ENCODE results near the gene TUBGCP2.
A peak's percentile ranks its signal among the peaks of the same experiment; 100 is the strongest.
"Not testable (repeated sequence)": the region's sequence is repeated elsewhere in the genome, so short reads cannot be mapped to it uniquely, and the experiment has no call there.

Gene TUBGCP2

GRCh38 chr10:133324857-133325260 is 16.2 kb upstream of the TUBGCP2 start:
- no peaks in the 10 kb centered on the region for H3K79me2 ChIP-seq (ENCODE audit: insufficient read depth, low read length)
- no peaks in the 10 kb centered on the region for H3K36me3 ChIP-seq (ENCODE audit: low read length)
- no peak overlapping the region for H2AFZ ChIP-seq (ENCODE audit: low read depth, low read length, severe bottlenecking)
- H3K4me2 ChIP-seq (ENCODE audit: low read depth, low read length, poor library complexity, severe bottlenecking): peak overlapping the region; percentile 20
- 0 out of 2 replicates have a peak, but pooled peaks cover 5% of the 10 kb centered on the region for H3F3A ChIP-seq (ENCODE audit: insufficient read depth)
- H3K27ac ChIP-seq (ENCODE audit: low read depth, low read length): no peak overlapping the region
- no peaks in the 10 kb centered on the region for H3K9me3 ChIP-seq (ENCODE audit: insufficient read depth, low read length)
- no peaks in the 10 kb centered on the region for H4K20me1 ChIP-seq (ENCODE audit: low read depth, low read length)
- H3K4me3 ChIP-seq (ENCODE audit: insufficient read depth, low read length, poor library complexity, severe bottlenecking): no peak overlapping the region
- no peaks in the 10 kb centered on the region for H3K9me2 ChIP-seq (replicated peaks; ENCODE audit: insufficient read depth, low read length)
- H3K27me3 ChIP-seq (ENCODE audit: low read length): no peaks in the 10 kb centered on the region
- H3K9ac ChIP-seq (ENCODE audit: low read length): no peak overlapping the region
- TF ChIP-seq EZH2phosphoT487 (conservative IDR thresholded peaks at IDR 0.05; ENCODE audit: low read length) (no peak), CTCF (IDR thresholded peaks at IDR 0.05; ENCODE audit: insufficient read depth, low read length, poor library complexity, severe bottlenecking) (no peak)

- H3K4me3 ChIP-seq (ENCODE audit: insufficient read depth, low read length, poor library complexity, severe bottlenecking): no peak overlapping the region
- H3K9ac ChIP-seq (ENCODE audit: low read length): no peak overlapping the region
- no peaks in the 10 kb centered on the region for H3K9me3 ChIP-seq (ENCODE audit: insufficient read depth, low read length)
- TF ChIP-seq CTCF (IDR thresholded peaks at IDR 0.05; ENCODE audit: insufficient read depth, low read length, poor library complexity, severe bottlenecking): no peak
- TF ChIP-seq EZH2phosphoT487 (conservative IDR thresholded peaks at IDR 0.05; ENCODE audit: low read length): no peak
- no peak overlapping the region for H2AFZ ChIP-seq (ENCODE audit: low read depth, low read length, severe bottlenecking)
- H3K36me3 ChIP-seq (ENCODE audit: low read length): no peaks in the 10 kb centered on the region
- H3K27me3 ChIP-seq (ENCODE audit: low read length): no peaks in the 10 kb centered on the region
- 0 out of 2 replicates have a peak, but pooled peaks cover 2% of the 10 kb centered on the region for H3F3A ChIP-seq (ENCODE audit: insufficient read depth)
- H3K79me2 ChIP-seq (ENCODE audit: insufficient read depth, low read length): no peaks in the 10 kb centered on the region
- no peak overlapping the region for H3K27ac ChIP-seq (ENCODE audit: low read depth, low read length)
- H3K4me2 ChIP-seq (ENCODE audit: low read depth, low read length, poor library complexity, severe bottlenecking): no peak overlapping the region
- H3K9me2 ChIP-seq (replicated peaks; ENCODE audit: insufficient read depth, low read length): no peaks in the 10 kb centered on the region
- H4K20me1 ChIP-seq (ENCODE audit: low read depth, low read length): no peaks in the 10 kb centered on the region
Measured at GRCh38 chr10:133324198-133324792, 15.6 kb upstream of the TUBGCP2 start.

GRCh38 chr10:133322064-133322709 is 13.5 kb upstream of the TUBGCP2 start:
- H4K20me1 ChIP-seq (ENCODE audit: low read depth, low read length); H3K9me3 ChIP-seq (ENCODE audit: insufficient read depth, low read length); H3K27ac ChIP-seq (ENCODE audit: low read depth, low read length): not testable (repeated sequence)

GRCh38 chr10:133320852-133321422 is 12.3 kb upstream of the TUBGCP2 start:
- H3K27ac ChIP-seq (ENCODE audit: low read depth, low read length); H2AFZ ChIP-seq (ENCODE audit: low read depth, low read length, severe bottlenecking); H3K9me3 ChIP-seq (ENCODE audit: insufficient read depth, low read length); H3K4me2 ChIP-seq (ENCODE audit: low read depth, low read length, poor library complexity, severe bottlenecking); H3K79me2 ChIP-seq (ENCODE audit: insufficient read depth, low read length); H3K4me3 ChIP-seq (ENCODE audit: insufficient read depth, low read length, poor library complexity, severe bottlenecking); H3K9me2 ChIP-seq (replicated peaks; ENCODE audit: insufficient read depth, low read length); H3K9ac ChIP-seq (ENCODE audit: low read length); H4K20me1 ChIP-seq (ENCODE audit: low read depth, low read length); H3K36me3 ChIP-seq (ENCODE audit: low read length); H3F3A ChIP-seq (ENCODE audit: insufficient read depth); H3K27me3 ChIP-seq (ENCODE audit: low read length): not testable (repeated sequence)

More at GRCh38 chr10:133322064-133322709, 13.5 kb upstream of the TUBGCP2 start:
- H3K9me2 ChIP-seq (replicated peaks; ENCODE audit: insufficient read depth, low read length); H2AFZ ChIP-seq (ENCODE audit: low read depth, low read length, severe bottlenecking); H3K27me3 ChIP-seq (ENCODE audit: low read length); H3K4me2 ChIP-seq (ENCODE audit: low read depth, low read length, poor library complexity, severe bottlenecking); H3K4me3 ChIP-seq (ENCODE audit: insufficient read depth, low read length, poor library complexity, severe bottlenecking); H3F3A ChIP-seq (ENCODE audit: insufficient read depth); H3K36me3 ChIP-seq (ENCODE audit: low read length); H3K9ac ChIP-seq (ENCODE audit: low read length); H3K79me2 ChIP-seq (ENCODE audit: insufficient read depth, low read length): not testable (repeated sequence)

All from SU-DHL-6 (cell line).